HG02763 (cell line): ENCODE data around the gene KIF27.
"Not testable (repeated sequence)": the region's sequence is repeated elsewhere in the genome, so short reads cannot be mapped to it uniquely, and the experiment has no call there.

Experiments
- ATAC-seq: cut with Tn5 transposase; IDR thresholded peaks from one replicate; pipeline ENCODE4 v1.9.1; 2021; ENCODE audit warnings: mild to moderate bottlenecking, moderate library complexity; ENCODE audit not compliant: unreplicated experiment

KIF27 gene

GRCh38 chr9:83932851-83933250 lies 11.6 kb upstream of the KIF27 start:
- no peak for ATAC-seq

GRCh38 chr9:83932011-83932410 lies 10.8 kb upstream of the KIF27 start:
- ATAC-seq = no peak

GRCh38 chr9:83930881-83931280 lies 9.6 kb upstream of the KIF27 start:
- no peak for ATAC-seq

- no peak for ATAC-seq
These were observed 6.4 kb upstream of the KIF27 start for GRCh38 chr9:83927591-83927990.

- ATAC-seq = peak; percentile 24
These were observed 734 bp downstream of the KIF27 start for GRCh38 chr9:83920469-83920926.

- no peak for ATAC-seq
These were observed 2.1 kb downstream of the KIF27 start for GRCh38 chr9:83919111-83919510.

- ATAC-seq = peak; percentile 45
These were observed 9.0 kb downstream of the KIF27 start for GRCh38 chr9:83912194-83912593.

- no peak for ATAC-seq
These were observed 15.1 kb downstream of the KIF27 start for GRCh38 chr9:83906144-83906543.

- ATAC-seq = not testable (repeated sequence)
These were observed 20.6 kb downstream of the KIF27 start for GRCh38 chr9:83900615-83901014.

- not testable (repeated sequence) for ATAC-seq
These were observed 26.9 kb downstream of the KIF27 start for GRCh38 chr9:83894301-83894700.

GRCh38 chr9:83886498-83886897 lies 34.7 kb downstream of the KIF27 start:
- ATAC-seq = not testable (repeated sequence)

GRCh38 chr9:83885559-83886240 lies 35.5 kb downstream of the KIF27 start:
- ATAC-seq = not testable (repeated sequence)

- ATAC-seq = not testable (repeated sequence)
These were observed 39.4 kb downstream of the KIF27 start for GRCh38 chr9:83881687-83882408.

GRCh38 chr9:83875559-83875958 lies 45.7 kb downstream of the KIF27 start:
- ATAC-seq = not testable (repeated sequence)

- not testable (repeated sequence) for ATAC-seq
These were observed 71.3 kb downstream of the KIF27 start for GRCh38 chr9:83849895-83850294.

GRCh38 chr9:83837070-83837643 lies 84.1 kb downstream of the KIF27 start:
- ATAC-seq = not testable (repeated sequence)

- not testable (repeated sequence) for ATAC-seq
These were observed 90.7 kb downstream of the KIF27 start for GRCh38 chr9:83830426-83831071.

GRCh38 chr9:83824986-83825623 lies 96.1 kb downstream of the KIF27 start:
- ATAC-seq = not testable (repeated sequence)

- peak; percentile 83 for ATAC-seq
These were observed 103.6 kb downstream of the KIF27 start, which contains the start of gene GKAP1 for GRCh38 chr9:83817356-83818278. GKAP1 (minus strand) TSS chr9:83817769; CDS start chr9:83806517, 11,252 bp downstream.

- ATAC-seq = not testable (repeated sequence)
These were observed 104.2 kb downstream of the KIF27 start for GRCh38 chr9:83817011-83817355.
